Karpas-422 (cell line): Measurements from ENCODE around the gene FBXW2. TPM values are rescaled to one million over a fixed set of nuclear protein-coding genes. Genes with fewer than 3 reads are reported as not detected.

Experiments used
- DNase-seq: peaks from one replicate; pipeline ENCODE4 v3.0.0-alpha.2; 2015
- H2AFZ ChIP-seq: fragments of 200-600 bp; sonication (generic); 2 replicates; pipeline ENCODE4 v1.6.1; 2014; ENCODE audit warnings: antibody characterized with exemption, low read length, mixed read lengths
- H3K27ac ChIP-seq: fragments of 200-600 bp; sonication (generic); 2 replicates; pipeline ENCODE4 v1.5.1; 2014; ENCODE audit warnings: mild to moderate bottlenecking, low read length, moderate library complexity
- H3K27me3 ChIP-seq: fragments of 200-600 bp; sonication (generic); 2 replicates; pipeline ENCODE4 v1.6.1; 2014; ENCODE audit warnings: low read length, mixed read lengths
- H3K36me3 ChIP-seq: fragments of 200-600 bp; sonication (generic); 2 replicates; pipeline ENCODE4 v1.6.1; 2014; ENCODE audit warnings: low read length, mixed read lengths; ENCODE audit not compliant: insufficient read depth
- H3K4me1 ChIP-seq: fragments of 200-600 bp; sonication (generic); 2 replicates; pipeline ENCODE4 v1.6.1; 2014; ENCODE audit warnings: mild to moderate bottlenecking, low read length, mixed read lengths
- H3K4me2 ChIP-seq: fragments of 200-600 bp; sonication (generic); 2 replicates; pipeline ENCODE4 v1.6.1; 2014; ENCODE audit warnings: low read length, low read depth, mild to moderate bottlenecking; ENCODE audit not compliant: poor library complexity, severe bottlenecking
- H3K4me3 ChIP-seq: fragments of 200-600 bp; sonication (generic); 2 replicates; pipeline ENCODE4 v1.5.1; 2014; ENCODE audit warnings: mild to moderate bottlenecking, antibody characterized with exemption, low read length, mixed read lengths
- H3K79me2 ChIP-seq: fragments of 200-600 bp; sonication (generic); 2 replicates; pipeline ENCODE4 v1.6.1; 2014; ENCODE audit warnings: mild to moderate bottlenecking, low read length, mixed read lengths
- H3K9ac ChIP-seq: fragments of 200-600 bp; sonication (generic); 2 replicates; pipeline ENCODE4 v1.6.0; 2014; ENCODE audit warnings: low read length
- H3K9me2 ChIP-seq: fragments of 200-600 bp; sonication (generic), shearing (Covaris generic); replicated peaks from 2 replicates; pipeline ENCODE4 v1.6.0; 2014; ENCODE audit warnings: mild to moderate bottlenecking, low read length, moderate library complexity; ENCODE audit not compliant: insufficient read depth
- H3K9me3 ChIP-seq: fragments of 300-700, 200-600 bp; sonication (generic); 2 replicates; pipeline ENCODE4 v1.6.1; 2014; ENCODE audit warnings: low read length, mixed read lengths
- H4K20me1 ChIP-seq: fragments of 200-600 bp; sonication (generic); 2 replicates; pipeline ENCODE4 v1.6.1; 2014; ENCODE audit warnings: mild to moderate bottlenecking, antibody characterized with exemption, low read length, low read depth; ENCODE audit not compliant: insufficient read depth
- total RNA-seq: library from RNA; depleted of rRNA; stranded (reverse); fragments of >200 nt; shearing (Covaris generic); gene quantifications from 2 replicates; pipeline ENCODE4 v1.2.3, GENCODE V29; 2014; ENCODE audit warnings: low replicate concordance; rRNA removed

FBXW2 gene
- 40.8 and 42.0 TPM in 2 replicates for total RNA-seq

- H3K79me2 ChIP-seq: peaks cover 74% of the 10 kb centered on the region
These were observed at the start of gene FBXW2 for GRCh38 chr9:120792898-120793765. Gene FBXW2, minus strand, starts transcription at chr9:120793416. Its CDS starts 5,158 bp downstream, at chr9:120788258.

GRCh38 chr9:120841930-120842684, 48.9 kb upstream of the FBXW2 start:
- H4K20me1 ChIP-seq: peaks cover 8% of the 10 kb centered on the region; the same call in 1 of the 2 replicates
- peak overlapping the region; percentile 76 for H3K4me2 ChIP-seq
- no peaks in the 10 kb centered on the region for H3K9me3 ChIP-seq
- H3K79me2 ChIP-seq: peaks cover 77% of the 10 kb centered on the region
- H3K4me1 ChIP-seq: peaks cover 63% of the 10 kb centered on the region
- peak overlapping the region; percentile 84 for H3K4me3 ChIP-seq
- peaks cover 21% of the 10 kb centered on the region for H3K36me3 ChIP-seq
- peak; percentile 62 for DNase-seq
- H3K27ac ChIP-seq: peak overlapping the region; percentile 72
- H3K9me2 ChIP-seq: no peaks in the 10 kb centered on the region
- peak overlapping the region; percentile 92 for H3K9ac ChIP-seq
- H2AFZ ChIP-seq: no peak overlapping the region
- no peaks in the 10 kb centered on the region for H3K27me3 ChIP-seq

More at GRCh38 chr9:120792898-120793765, at the start of gene FBXW2:
- peaks cover 61% of the 10 kb centered on the region for H3K4me1 ChIP-seq
- no peaks in the 10 kb centered on the region for H3K9me3 ChIP-seq
- peaks cover 5% of the 10 kb centered on the region; the same call in 1 of the 2 replicates for H4K20me1 ChIP-seq
- no peaks in the 10 kb centered on the region for H3K9me2 ChIP-seq
- H3K4me2 ChIP-seq: peak within 1 kb of the TSS; percentile 84
- H3K9ac ChIP-seq: peak within 1 kb of the TSS; percentile 90
- peak within 1 kb of the TSS; percentile 98 for H3K4me3 ChIP-seq
- no peak within 1 kb of the TSS for H2AFZ ChIP-seq
- peak; percentile 97 for DNase-seq
- H3K27ac ChIP-seq: peak within 1 kb of the TSS; percentile 85
- no peaks in the 10 kb centered on the region for H3K27me3 ChIP-seq
- peaks cover 25% of the 10 kb centered on the region for H3K36me3 ChIP-seq

- Histone ChIP-seq H3K27ac (peak overlapping the region; percentile 25; the same call in 1 of the 2 replicates), H3K4me1 (peaks cover 33% of the 10 kb centered on the region), H3K9me3 (no peaks in the 10 kb centered on the region), H3K9ac (no peak overlapping the region), H3K27me3 (no peaks in the 10 kb centered on the region), H3K9me2 (no peaks in the 10 kb centered on the region), H3K36me3 (peaks cover 32% of the 10 kb centered on the region), H4K20me1 (peaks cover 8% of the 10 kb centered on the region; the same call in 1 of the 2 replicates), H3K4me3 (no peak overlapping the region), H2AFZ (no peak overlapping the region), H3K4me2 (peak overlapping the region; percentile 15), H3K79me2 (peaks cover 91% of the 10 kb centered on the region)
- no peak for DNase-seq
These were observed 45.9 kb upstream of the FBXW2 start for GRCh38 chr9:120839146-120839545.

- Histone ChIP-seq H3K4me1 (peaks cover 22% of the 10 kb centered on the region), H3K9me2 (no peaks in the 10 kb centered on the region), H3K27ac (no peak overlapping the region), H3K9me3 (no peaks in the 10 kb centered on the region), H4K20me1 (peaks cover 8% of the 10 kb centered on the region; the same call in 1 of the 2 replicates), H3K36me3 (peaks cover 36% of the 10 kb centered on the region), H3K9ac (no peak overlapping the region), H2AFZ (no peak overlapping the region), H3K79me2 (peaks cover 84% of the 10 kb centered on the region), H3K27me3 (no peaks in the 10 kb centered on the region), H3K4me2 (no peak overlapping the region), H3K4me3 (no peak overlapping the region)
- DNase-seq: no peak
These were observed 44.7 kb upstream of the FBXW2 start for GRCh38 chr9:120837921-120838320.

GRCh38 chr9:120833325-120833724, 40.1 kb upstream of the FBXW2 start:
- Histone ChIP-seq H3K27me3 (no peaks in the 10 kb centered on the region), H3K27ac (no peak overlapping the region), H3K79me2 (peaks cover 55% of the 10 kb centered on the region), H2AFZ (no peak overlapping the region), H3K4me1 (no peaks in the 10 kb centered on the region; the same call in 1 of the 2 replicates), H3K4me2 (no peak overlapping the region), H3K9ac (no peak overlapping the region), H3K9me2 (no peaks in the 10 kb centered on the region), H3K36me3 (peaks cover 60% of the 10 kb centered on the region), H3K4me3 (no peak overlapping the region), H4K20me1 (no peaks in the 10 kb centered on the region), H3K9me3 (no peaks in the 10 kb centered on the region)
- no peak for DNase-seq

- no peak overlapping the region for H3K27ac ChIP-seq
- H4K20me1 ChIP-seq: no peaks in the 10 kb centered on the region
- H3K9me3 ChIP-seq: no peaks in the 10 kb centered on the region
- no peaks in the 10 kb centered on the region for H3K4me1 ChIP-seq
- no peak overlapping the region for H3K4me3 ChIP-seq
- H2AFZ ChIP-seq: no peak overlapping the region
- H3K9me2 ChIP-seq: no peaks in the 10 kb centered on the region
- H3K79me2 ChIP-seq: peaks cover 50% of the 10 kb centered on the region
- no peaks in the 10 kb centered on the region for H3K27me3 ChIP-seq
- no peak overlapping the region for H3K9ac ChIP-seq
- H3K4me2 ChIP-seq: no peak overlapping the region
- no peak for DNase-seq
- peaks cover 55% of the 10 kb centered on the region for H3K36me3 ChIP-seq
These were observed 39.6 kb upstream of the FBXW2 start for GRCh38 chr9:120832807-120833206.

GRCh38 chr9:120830865-120831264, 37.6 kb upstream of the FBXW2 start:
- H3K4me2 ChIP-seq: no peak overlapping the region
- DNase-seq: no peak
- peaks cover 65% of the 10 kb centered on the region for H3K36me3 ChIP-seq
- no peaks in the 10 kb centered on the region for H3K27me3 ChIP-seq
- no peaks in the 10 kb centered on the region for H3K9me3 ChIP-seq
- no peak overlapping the region for H3K27ac ChIP-seq
- H3K79me2 ChIP-seq: peaks cover 33% of the 10 kb centered on the region
- H2AFZ ChIP-seq: no peak overlapping the region
- H3K9me2 ChIP-seq: no peaks in the 10 kb centered on the region
- no peak overlapping the region for H3K4me3 ChIP-seq
- no peak overlapping the region for H3K9ac ChIP-seq
- no peaks in the 10 kb centered on the region for H4K20me1 ChIP-seq
- no peaks in the 10 kb centered on the region for H3K4me1 ChIP-seq

GRCh38 chr9:120830151-120830550, 36.9 kb upstream of the FBXW2 start:
- Histone ChIP-seq H3K4me2 (no peak overlapping the region), H3K79me2 (peaks cover 27% of the 10 kb centered on the region), H3K9me3 (no peaks in the 10 kb centered on the region), H3K36me3 (peaks cover 65% of the 10 kb centered on the region), H3K27me3 (no peaks in the 10 kb centered on the region), H3K4me1 (no peaks in the 10 kb centered on the region), H3K9ac (no peak overlapping the region), H3K9me2 (no peaks in the 10 kb centered on the region), H3K27ac (no peak overlapping the region), H4K20me1 (no peaks in the 10 kb centered on the region), H2AFZ (no peak overlapping the region), H3K4me3 (no peak overlapping the region)
- DNase-seq: no peak
